Activated CD8-positive, alpha-beta T cell treated with anti-CD3 and anti-CD28 coated beads for 36 hours (primary cell): ENCODE data around the gene MKNK1. TPM values are rescaled to one million over a fixed set of nuclear protein-coding genes. Genes with fewer than 3 reads are reported as not detected.

ENCODE experiments used
- ATAC-seq: fragments of 200-7000 bp; cut with Tn5 transposase; one replicate; pipeline ENCODE4 v1.10.0; 2021; ENCODE audit warnings: mild to moderate bottlenecking, moderate library complexity
- CTCF ChIA-PET: fragments of 350-600 bp; sonication (Branson Sonifier 250); formaldehyde crosslinking; loops from one replicate; lab custom pipeline; 2021; ENCODE audit warnings: antibody characterized with exemption; lab: Charles Lee
- POLR2A ChIA-PET: fragments of 350-600 bp; sonication (Branson Sonifier 250); formaldehyde crosslinking; loops from one replicate; lab custom pipeline; 2021; ENCODE audit warnings: antibody characterized with exemption; lab: Charles Lee
- DNase-seq: peaks from one replicate; pipeline ENCODE4 v3.0.0-alpha.2; 2020
- H3K27ac Mint-ChIP-seq: one replicate; pipeline ENCODE4 v1.8.0; 2021; ENCODE audit warnings: mild to moderate bottlenecking, mixed read lengths
- H3K27me3 Mint-ChIP-seq: one replicate; pipeline ENCODE4 v1.8.0; 2021; ENCODE audit warnings: mixed read lengths
- H3K36me3 Mint-ChIP-seq: one replicate; pipeline ENCODE4 v1.8.0; 2021; ENCODE audit warnings: low read depth, mixed read lengths
- H3K4me1 Mint-ChIP-seq: one replicate; pipeline ENCODE4 v1.8.0; 2021; ENCODE audit warnings: low read depth, mixed read lengths
- H3K4me3 Mint-ChIP-seq: one replicate; pipeline ENCODE4 v1.8.0; 2021; ENCODE audit warnings: mild to moderate bottlenecking, moderate library complexity, mixed read lengths
- H3K9me3 Mint-ChIP-seq: one replicate; pipeline ENCODE4 v1.8.0; 2021; ENCODE audit warnings: mixed read lengths
- intact Hi-C: fragments of 100-400 bp; cut with micrococcal nuclease; formaldehyde crosslinking; loops from one replicate; pipeline ENCODE4 v1.10.0; 2022
- total RNA-seq, 2 experiments: library from RNA; stranded (reverse); gene quantifications; one replicate each; pipeline ENCODE4 v1.2.3, GENCODE V29; 2021
- TF ChIP-seq, protein P1 (sequence below): fragments of 200-600 bp; IDR thresholded peaks from one replicate; pipeline ENCODE4 v1.8.0; 2022; ENCODE audit warnings: antibody characterized with exemption, mild to moderate bottlenecking

MKNK1 gene
- total RNA-seq, 2 experiments from 2014 or later: 31.1 to 35.5 TPM

DNA sequence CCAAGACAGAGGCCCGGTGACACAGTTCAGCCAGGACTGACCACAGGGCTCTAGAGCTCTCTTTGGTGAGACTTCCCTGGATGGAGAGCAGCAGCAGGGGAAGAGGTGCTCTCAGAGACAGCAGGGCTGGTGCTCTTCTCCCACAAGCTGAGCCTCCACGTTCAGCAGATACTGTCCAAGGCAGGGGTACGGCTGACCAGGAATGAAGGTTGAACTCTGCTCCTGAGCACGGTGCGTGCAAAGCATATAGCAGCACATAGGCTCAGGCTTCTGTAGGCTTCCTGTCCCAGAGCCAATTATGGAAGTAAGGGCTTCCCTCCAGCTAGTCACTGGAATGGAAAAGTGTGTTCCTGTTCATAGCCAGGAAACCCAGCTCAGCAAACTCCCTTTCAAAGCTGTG lies 90.5 kb downstream of the MKNK1 start:
- intact Hi-C loops: no loop called here
- no peaks in the 10 kb centered on the region for H3K9me3 Mint-ChIP-seq
- CTCF ChIA-PET: interaction anchor here (1.0 to 1.7 kb wide), 4 partner anchors 12 to 212 kb away, joined by 3 to 6 read pairs (median 3); no protein-coding TSS in a partner anchor
- no peaks in the 10 kb centered on the region for H3K4me1 Mint-ChIP-seq
- DNase-seq (no peak), ATAC-seq (no peak)
- H3K4me3 Mint-ChIP-seq: no peak overlapping the region
- POLR2A ChIA-PET: no interaction called here
- no peaks in the 10 kb centered on the region for H3K36me3 Mint-ChIP-seq
- peaks cover 26% of the 10 kb centered on the region for H3K27me3 Mint-ChIP-seq
- TF ChIP-seq, protein P1, sequence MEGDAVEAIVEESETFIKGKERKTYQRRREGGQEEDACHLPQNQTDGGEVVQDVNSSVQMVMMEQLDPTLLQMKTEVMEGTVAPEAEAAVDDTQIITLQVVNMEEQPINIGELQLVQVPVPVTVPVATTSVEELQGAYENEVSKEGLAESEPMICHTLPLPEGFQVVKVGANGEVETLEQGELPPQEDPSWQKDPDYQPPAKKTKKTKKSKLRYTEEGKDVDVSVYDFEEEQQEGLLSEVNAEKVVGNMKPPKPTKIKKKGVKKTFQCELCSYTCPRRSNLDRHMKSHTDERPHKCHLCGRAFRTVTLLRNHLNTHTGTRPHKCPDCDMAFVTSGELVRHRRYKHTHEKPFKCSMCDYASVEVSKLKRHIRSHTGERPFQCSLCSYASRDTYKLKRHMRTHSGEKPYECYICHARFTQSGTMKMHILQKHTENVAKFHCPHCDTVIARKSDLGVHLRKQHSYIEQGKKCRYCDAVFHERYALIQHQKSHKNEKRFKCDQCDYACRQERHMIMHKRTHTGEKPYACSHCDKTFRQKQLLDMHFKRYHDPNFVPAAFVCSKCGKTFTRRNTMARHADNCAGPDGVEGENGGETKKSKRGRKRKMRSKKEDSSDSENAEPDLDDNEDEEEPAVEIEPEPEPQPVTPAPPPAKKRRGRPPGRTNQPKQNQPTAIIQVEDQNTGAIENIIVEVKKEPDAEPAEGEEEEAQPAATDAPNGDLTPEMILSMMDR: no peak
- H3K27ac Mint-ChIP-seq: no peak overlapping the region

DNA sequence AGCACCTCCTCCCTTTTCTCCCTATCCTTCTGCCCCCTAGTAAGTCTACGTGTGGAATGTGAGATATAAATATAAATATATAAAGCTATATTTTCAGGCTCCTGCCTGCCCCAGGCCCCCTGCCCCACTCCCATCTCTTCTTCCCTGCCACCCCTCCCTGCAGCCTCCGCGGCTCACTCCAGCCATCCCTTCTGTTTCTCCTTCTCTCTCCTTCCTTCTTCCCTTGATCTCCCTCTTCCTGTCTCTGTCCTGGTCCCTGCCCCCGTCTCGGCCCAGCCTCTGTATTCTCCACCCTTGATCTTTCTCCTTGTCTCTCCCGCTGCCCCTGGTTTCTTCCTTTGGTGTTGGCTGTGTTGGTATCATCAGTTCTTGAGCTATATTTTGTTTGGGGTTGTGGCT lies 91.3 kb downstream of the MKNK1 start:
- Mint-ChIP-seq H3K36me3 (no peaks in the 10 kb centered on the region), H3K27ac (no peak overlapping the region), H3K9me3 (no peaks in the 10 kb centered on the region), H3K4me1 (no peaks in the 10 kb centered on the region), H3K27me3 (peaks cover 21% of the 10 kb centered on the region), H3K4me3 (no peak overlapping the region)
- TF ChIP-seq, protein P1: no peak
- POLR2A ChIA-PET: no interaction called here
- DNase-seq (no peak), ATAC-seq (no peak)
- intact Hi-C loops: no loop called here
- CTCF ChIA-PET: interaction anchor here (1.0 to 1.7 kb wide), 5 partner anchors 9 to 212 kb away, joined by 3 to 6 read pairs (median 3); no protein-coding TSS in a partner anchor

DNA sequence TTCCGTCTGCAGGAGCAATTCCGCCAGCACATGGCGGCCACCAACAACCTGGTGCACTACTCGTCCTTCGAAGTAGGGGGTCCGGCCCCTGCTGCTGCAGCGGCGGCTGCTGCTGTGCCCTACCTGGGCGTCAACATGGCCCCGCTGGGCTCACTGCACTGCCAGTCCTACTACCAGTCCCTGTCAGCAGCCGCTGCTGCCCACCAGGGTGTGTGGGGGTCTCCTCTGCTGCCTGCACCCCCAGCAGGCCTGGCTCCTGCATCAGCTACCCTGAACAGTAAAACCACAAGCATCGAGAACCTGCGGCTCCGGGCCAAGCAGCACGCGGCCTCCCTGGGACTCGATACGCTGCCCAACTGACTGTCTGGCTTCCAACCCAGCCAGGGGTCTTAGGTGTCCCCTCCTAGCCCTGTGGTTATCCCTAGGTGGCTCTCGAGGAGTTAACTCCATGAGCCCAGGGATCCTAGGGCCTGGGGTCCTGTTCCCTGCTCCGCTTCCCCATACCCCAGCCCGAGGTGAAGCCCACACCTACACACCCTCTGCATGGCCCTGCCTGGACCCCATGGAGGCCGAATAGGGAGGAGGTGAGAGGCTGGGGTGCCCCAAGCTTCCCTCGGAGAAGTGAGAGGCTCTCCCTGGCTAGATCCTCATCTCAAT lies 91.8 kb downstream of the MKNK1 start:
- H3K9me3 Mint-ChIP-seq: no peaks in the 10 kb centered on the region
- CTCF ChIA-PET: interaction anchor here (1.0 to 1.6 kb wide), 3 partner anchors 10 to 213 kb away, joined by 3 read pairs; no protein-coding TSS in a partner anchor

DNA sequence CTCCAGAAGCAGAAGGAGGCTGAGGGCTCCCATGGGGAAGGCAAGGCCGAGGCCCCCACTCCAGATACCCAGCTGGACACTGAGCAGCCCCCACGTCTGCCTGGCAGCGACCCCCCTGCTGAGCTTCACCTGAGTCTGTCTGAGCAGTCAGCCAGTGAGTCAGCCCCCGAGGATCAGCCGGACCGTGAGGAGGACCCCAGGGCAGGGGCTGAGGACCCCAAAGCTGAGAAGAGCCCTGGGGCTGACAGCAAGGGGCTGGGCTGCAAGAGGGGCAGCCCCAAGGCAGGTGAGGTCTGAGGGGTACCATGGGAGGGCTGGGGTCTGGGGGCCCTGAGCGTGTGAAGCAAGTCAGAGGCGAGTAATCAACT lies 93.1 kb downstream of the MKNK1 start:
- intact Hi-C loops: no loop called here
- ATAC-seq: no peak
- Mint-ChIP-seq H3K27me3 (peaks cover 14% of the 10 kb centered on the region), H3K9me3 (no peaks in the 10 kb centered on the region), H3K4me1 (no peaks in the 10 kb centered on the region), H3K4me3 (no peak overlapping the region), H3K27ac (no peak overlapping the region), H3K36me3 (no peaks in the 10 kb centered on the region)
- CTCF ChIA-PET: no interaction called here
- TF ChIP-seq, protein P1: no peak
- no peak for DNase-seq
- POLR2A ChIA-PET: no interaction called here

More for the DNA sequence above, 91.8 kb downstream of the MKNK1 start:
- no peak overlapping the region for H3K27ac Mint-ChIP-seq
- POLR2A ChIA-PET: no interaction called here
- TF ChIP-seq, protein P1: no peak
- intact Hi-C loops: no loop called here
- H3K4me1 Mint-ChIP-seq: no peaks in the 10 kb centered on the region
- no peak for ATAC-seq
- no peak for DNase-seq
- H3K36me3 Mint-ChIP-seq: no peaks in the 10 kb centered on the region
- peaks cover 19% of the 10 kb centered on the region for H3K27me3 Mint-ChIP-seq
- no peak overlapping the region for H3K4me3 Mint-ChIP-seq

DNA sequence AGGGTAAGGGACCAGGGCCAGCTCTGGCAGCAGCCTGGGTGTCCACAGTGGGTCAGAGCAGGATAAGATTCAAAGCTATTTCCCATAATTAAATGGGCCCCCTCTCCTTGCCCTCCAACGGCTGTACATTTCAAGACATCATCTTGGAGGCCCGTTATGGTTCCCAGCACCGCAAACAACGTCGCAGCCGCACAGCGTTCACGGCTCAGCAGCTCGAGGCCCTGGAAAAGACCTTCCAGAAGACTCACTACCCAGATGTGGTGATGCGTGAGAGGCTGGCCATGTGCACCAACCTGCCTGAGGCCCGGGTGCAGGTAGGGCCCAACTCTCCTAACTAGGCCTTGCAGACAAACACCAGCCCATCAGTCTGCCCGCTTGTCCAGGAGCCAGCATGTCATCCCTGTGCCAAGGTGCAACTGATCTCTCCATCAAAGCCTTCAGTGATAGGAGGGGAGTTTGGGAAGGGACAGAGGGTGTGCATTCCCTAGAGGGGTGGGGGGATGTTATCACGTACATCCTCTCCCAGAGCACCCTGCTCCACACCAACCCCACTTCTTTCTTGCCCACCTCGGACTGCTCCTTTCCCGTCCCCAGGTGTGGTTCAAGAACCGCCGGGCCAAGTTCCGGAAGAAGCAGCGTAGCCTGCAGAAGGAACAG lies 93.6 kb downstream of the MKNK1 start:
- Mint-ChIP-seq H3K27ac (no peak overlapping the region), H3K4me1 (no peaks in the 10 kb centered on the region), H3K9me3 (no peaks in the 10 kb centered on the region), H3K27me3 (peaks cover 14% of the 10 kb centered on the region), H3K36me3 (no peaks in the 10 kb centered on the region), H3K4me3 (no peak overlapping the region)
- TF ChIP-seq, protein P1: no peak
- DNase-seq (no peak), ATAC-seq (no peak)
- ChIA-PET POLR2A (no interaction called here), CTCF (no interaction called here)
- intact Hi-C loops: no loop called here
